DMS53 treated with DMSO at 0.1 percent for 48 hours (cell line): ENCODE data around the gene TM4SF20.
"Not testable (repeated sequence)": the region's sequence is repeated elsewhere in the genome, so short reads cannot be mapped to it uniquely, and the experiment has no call there.

ENCODE experiments used
- DNase-seq: peaks from one replicate; lab custom pipeline; 2025; ENCODE audit not compliant: unreplicated experiment; lab: John Stamatoyannopoulos, UW

Gene TM4SF20

DNA sequence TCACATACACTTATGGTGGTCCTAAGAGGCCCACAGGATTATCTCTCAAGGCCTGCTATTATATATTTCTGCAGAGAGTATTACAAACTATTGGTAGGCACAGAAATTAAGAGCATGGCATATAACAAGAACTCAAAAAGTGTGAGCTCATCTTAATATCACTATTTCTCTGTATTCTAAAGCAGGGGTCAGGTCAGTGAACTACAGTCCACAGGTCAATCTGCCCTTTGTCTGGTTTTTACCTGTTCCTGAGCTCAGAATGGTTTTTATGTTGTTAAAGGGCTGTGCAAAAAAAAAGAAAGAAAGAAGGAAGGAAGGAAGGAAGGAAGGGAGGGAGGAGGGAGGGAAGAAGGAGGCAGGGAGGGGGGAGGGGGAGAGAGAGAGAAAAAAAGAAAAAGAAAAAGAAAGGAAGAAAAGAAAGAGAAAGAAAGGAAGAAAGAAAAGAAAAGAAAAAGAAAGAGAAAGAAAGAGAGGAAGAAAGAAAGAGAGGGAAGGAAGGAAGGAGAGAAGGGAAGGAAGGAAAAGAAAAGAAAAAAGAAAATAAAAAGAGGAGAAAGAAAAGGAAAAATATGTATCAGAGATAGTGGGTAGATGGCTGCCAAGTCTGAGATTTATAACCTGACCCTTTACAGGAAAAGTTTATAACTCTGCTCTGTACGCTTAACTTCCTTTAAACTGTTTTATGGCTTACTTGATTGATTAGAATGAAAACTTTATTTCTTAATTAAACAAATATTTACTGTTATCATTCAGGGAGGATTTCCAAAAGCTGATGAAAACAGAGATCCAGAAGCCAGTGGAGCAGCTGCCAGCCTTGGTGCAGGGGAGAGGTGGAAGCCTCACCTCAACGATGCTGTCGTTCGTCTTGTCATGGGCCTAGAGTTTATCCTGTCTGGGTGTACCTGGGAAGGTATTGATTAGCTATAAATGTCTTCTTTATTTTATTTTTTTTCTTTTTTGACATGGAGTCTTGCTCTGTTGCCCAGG lies 19.9 kb upstream of the TM4SF20 start:
- no peak for DNase-seq

DNA sequence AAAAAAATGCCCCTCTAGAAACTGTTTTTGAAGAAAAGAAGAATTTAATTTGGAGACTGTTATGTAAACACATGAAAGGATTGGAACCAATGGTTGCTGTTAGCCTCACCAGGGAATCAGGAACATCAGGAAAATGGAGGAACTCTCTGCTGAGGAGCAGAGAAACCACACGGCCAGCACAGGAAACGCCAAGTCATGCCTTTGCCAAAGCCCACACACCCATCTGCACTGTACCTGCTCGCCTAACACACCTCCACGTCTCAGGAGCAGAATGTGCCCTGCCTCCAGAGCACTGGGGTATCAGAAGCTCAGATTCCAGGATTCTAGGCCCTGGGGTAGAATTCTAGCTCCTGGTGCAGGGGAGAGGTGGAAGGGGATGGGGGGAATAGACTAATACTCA lies 18.5 kb upstream of the TM4SF20 start:
- DNase-seq, result no peak

DNA sequence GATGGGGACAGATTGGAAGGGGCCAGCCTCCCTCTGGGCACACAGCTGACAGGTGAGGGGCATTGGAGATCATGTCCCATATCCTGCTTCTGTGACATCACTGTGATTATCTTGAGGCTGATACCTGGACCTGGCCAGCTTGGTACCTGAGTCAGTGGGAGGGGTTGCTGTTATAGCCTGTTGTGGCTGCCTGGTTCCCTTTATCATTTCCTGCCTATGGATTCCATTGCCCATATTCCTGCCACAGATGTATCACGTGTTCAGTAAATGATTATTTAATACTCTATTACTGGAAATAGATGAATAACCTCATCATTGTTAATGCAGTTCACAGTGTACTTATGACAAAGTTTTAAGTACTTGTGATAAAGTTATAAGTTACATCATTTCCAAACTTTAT lies 16.4 kb upstream of the TM4SF20 start:
- DNase-seq, result no peak

DNA sequence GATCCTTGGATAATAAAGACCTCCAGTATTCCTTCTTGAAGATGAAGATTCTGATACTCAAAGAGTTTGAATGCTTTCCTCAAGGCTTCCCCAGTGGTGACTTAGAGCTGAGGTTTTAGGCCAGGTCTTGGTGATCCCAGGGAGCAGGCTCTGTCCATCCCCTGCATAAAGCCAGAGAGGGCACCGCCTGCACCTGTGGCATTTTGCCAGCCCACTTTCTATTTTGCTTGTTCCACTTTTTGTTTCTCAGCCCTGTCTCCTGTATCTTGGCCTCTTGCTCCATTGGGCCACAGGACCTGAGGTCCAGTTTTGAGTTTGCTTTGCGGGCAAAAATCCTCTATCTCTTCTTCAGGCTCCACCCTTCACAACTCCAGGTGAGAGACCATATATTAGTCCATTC lies 15.3 kb upstream of the TM4SF20 start:
- no peak for DNase-seq

DNA sequence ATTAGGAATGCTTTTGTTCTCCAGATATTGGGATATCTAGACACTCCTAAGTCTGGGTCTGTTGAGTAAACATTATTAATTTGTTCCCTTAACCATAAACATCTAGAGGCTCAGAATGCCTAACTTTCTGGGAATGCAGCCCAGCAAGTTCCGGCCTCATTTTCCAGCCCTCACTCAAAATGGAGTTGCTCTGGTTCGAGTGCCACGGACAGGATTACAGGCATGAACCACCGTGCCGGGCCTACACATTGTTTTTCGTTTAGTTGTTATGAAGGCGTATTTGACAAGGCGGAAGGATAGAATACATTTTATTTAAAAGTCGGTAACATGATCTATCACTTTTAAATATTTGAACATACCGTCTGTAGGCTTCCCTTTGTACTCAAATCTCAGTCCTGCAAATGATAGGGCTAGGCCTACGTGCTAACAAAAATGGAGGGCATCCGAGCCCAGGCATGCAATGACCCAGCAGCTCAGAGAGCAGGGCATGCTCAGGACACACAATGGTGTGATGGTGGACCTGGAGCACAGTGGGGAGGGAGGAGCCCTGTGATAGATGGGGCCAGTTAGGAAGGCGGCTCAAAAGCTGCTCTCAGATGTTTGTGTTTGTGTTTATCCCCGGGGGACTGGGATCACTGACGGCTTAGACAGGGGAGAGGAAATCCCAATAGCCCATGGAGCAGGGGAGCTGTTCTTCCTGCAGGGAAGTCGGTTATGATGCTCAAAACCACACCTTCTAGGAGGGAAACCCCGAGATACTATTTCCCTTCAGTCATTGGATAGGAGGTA lies 11.6 kb upstream of the TM4SF20 start:
- DNase-seq, result no peak

DNA sequence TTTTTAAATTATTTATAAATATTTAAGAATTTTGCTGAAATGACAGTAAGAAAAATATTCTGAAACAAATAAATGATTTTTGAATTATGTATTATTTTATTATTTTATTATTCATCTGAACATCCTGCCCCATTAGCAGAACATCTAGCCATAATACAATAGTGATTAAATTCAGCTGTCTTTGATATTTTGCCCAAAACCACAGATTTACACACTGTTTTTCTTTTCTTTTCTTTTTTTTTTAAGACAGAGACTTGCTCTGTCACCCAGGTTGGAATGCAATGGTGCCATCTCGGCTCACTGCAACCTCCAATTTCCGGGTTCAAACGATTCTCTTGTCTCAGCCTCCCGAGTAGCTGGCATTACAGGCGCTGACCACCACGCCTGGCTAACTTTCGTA lies 10.6 kb upstream of the TM4SF20 start:
- DNase-seq, result no peak

DNA sequence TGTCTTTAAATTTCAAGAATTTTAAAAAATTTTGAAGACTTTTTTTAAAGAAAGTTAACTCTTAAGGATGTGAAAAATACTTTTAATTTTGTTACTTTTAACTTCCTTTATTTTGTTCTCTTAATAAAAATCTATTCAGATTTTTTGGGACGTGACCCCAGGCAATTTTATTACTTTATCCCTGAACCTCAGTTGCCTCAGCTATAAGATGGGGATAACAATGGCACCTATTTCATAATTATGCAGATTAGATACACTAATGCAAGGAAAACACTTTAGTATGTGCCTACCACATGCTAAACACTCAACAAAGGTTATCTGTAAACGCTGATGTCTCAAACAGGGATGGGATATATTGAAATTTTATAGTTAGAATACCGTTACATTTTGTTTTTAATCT lies 10.1 kb upstream of the TM4SF20 start:
- DNase-seq, result no peak

DNA sequence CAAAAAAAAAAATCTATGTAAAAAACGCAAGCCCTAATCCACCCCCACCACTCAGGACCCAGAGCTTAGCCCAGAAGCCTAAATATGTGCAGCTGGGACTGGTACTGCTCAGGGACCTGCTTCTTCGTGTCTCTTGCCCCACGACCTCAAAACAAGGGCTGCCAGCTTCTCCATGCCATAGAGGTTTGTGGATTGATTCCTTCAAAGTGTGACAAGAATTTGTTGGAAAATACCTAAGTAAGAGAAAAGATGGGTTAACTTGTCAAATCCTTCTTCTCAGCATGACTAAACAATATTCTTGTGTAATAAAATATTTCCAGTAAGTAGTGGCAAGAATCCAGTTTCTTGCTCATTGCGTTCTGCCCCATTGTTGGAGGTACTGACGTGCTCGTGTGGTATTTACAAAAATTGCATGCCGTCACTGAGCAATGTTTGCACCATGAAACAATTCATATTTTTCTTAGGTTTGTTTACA lies 9.5 kb upstream of the TM4SF20 start:
- no peak for DNase-seq

DNA sequence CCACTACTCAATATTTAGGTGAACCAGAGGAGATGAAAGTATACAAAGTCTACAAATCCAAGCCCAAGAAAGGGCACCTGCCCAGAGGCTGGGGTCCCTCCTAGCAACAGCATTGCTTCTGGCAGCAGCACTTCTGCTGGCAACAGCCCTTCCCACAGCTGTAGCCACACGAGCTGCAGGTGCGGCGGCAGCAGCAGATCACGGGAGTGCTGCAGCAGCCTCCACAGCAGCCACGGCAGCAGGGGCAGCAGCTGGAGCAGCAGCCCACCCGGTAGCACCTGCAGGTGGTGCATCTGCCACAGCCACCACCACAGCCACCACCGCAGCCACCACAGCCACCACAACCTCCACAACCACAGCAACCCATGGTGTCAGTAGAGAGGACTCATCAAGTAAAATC lies 8.5 kb upstream of the TM4SF20 start, which contains the start of gene SCYGR1:
TSS of gene SCYGR1 (minus strand) at position 367 of the 400 bp plus-strand sequence. CDS start at position 367, 0 bp downstream.
- DNase-seq, result not testable (repeated sequence)

DNA sequence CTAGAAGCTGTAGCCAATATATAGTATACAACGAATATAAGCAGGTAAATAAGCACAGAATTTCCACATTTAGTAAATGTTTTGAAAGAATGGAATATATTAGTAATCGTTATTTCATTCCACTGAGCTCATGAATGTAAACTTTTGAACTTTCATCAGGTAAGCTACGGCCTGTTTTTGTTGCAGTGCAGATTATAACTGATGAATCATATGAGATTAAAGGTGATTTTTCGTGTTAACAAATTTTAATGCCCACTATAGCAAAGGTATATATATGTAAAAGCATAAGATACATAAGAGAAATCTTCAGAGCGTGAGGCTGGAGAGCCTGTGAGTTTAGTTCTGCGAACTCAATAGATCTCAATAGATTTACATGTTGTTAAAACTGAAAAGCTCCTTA lies 7.5 kb upstream of the TM4SF20 start:
- DNase-seq, result no peak

DNA sequence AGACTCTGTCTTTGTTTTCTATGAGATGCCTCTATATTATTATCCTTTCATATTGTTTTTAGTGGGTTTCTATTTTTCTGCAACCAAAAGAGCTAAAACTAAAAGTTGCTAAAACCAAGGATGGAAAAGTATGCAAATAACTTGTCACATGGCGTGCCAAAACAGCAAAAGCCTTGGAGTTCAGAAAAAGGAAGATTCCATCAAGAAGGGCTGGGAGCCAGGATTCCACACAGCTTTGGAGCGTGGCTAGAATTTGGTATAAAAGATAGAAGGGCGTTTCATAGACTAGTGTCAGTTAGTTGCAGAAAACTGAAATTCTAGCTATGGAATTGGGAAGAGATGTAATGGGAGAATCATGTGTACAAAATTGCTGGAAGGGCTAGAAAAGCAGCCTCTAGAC lies 4.6 kb upstream of the TM4SF20 start:
- no peak for DNase-seq

DNA sequence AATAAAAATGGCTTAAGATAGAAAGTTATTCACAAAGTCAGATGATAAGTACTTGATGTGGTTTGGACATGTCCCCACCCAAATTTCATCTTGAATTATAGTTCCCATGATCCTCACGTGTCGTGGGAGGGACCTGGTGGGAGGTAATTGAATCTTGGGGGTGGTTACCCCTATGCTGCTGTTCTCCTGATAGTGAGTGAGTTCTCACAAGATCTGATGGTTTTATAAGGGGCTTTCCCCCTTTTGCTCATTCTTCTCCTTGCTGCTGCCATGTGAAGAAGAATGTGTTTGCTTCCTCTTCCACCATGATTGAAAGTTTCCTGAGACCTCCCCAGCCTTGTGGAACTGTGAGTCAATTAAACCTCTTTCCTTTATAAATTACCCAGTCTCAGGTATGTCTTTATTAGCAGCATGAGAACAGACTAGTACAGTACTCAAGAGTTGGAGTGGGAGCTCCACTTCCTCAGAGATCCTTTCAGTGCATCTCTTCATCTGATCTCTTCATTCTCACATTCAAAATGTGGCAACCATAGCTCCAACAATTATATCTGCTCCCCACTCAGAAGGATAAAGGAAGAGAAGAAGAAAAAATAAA lies 3.2 kb upstream of the TM4SF20 start:
- not testable (repeated sequence) for DNase-seq

DNA sequence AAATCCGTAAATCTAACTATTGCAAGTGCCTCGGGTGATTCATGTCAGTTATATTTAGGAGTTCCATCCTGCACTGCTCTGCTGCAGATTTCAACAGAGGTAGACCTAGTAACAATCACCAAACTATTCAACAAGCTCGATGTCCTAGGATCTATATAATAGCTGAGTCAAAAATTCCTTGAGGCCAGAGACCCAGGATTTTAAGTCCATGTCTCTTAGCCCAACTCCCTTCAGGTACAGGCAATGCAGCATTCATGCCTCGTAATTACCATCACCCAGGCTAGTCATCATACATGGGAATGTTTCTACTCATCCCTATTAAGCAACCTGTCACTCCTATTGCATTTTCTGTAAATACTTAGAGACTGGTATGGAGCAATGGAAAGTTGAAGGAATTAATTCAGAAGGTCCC lies 729 bp downstream of the TM4SF20 start:
- DNase-seq, result no peak

DNA sequence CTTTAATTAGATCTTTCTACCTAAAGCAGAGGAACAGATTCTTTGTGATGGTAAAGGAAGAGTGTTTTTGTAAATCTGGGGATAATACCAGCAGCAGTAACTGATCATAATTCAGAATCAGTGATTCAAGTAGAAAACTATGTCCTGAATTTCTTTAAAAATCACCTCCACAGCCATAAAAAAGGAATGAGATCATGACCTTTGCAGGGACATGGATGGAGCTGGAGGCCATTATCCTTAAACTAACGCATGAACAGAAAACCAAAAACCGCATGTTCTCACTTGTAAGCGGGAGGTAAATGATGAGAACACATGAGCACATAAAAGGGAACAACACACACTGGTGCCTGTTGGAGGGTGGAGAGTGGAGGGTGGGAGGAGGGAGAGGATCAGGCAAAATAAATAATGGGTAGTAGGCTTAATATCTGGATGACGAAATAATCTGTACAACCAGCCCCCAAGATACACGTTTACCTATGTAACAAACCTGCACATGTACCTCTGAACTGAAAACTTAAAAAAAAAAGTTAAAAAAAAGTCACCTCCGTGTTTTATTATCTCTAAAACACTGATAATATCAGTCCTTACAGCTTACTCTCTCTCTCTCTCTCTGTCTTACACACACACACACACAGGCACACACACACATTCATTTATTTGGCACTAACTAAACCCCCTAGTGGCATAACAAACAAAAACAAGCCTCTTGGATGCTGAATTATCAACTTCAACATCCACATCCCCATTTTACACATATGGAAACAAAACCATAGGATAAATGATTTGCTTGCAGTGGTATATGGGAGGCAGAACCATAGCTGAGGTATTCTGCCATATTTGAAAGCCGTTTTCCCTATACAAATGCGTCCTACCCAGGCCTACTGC lies 1.4 kb downstream of the TM4SF20 start:
- no peak for DNase-seq

DNA sequence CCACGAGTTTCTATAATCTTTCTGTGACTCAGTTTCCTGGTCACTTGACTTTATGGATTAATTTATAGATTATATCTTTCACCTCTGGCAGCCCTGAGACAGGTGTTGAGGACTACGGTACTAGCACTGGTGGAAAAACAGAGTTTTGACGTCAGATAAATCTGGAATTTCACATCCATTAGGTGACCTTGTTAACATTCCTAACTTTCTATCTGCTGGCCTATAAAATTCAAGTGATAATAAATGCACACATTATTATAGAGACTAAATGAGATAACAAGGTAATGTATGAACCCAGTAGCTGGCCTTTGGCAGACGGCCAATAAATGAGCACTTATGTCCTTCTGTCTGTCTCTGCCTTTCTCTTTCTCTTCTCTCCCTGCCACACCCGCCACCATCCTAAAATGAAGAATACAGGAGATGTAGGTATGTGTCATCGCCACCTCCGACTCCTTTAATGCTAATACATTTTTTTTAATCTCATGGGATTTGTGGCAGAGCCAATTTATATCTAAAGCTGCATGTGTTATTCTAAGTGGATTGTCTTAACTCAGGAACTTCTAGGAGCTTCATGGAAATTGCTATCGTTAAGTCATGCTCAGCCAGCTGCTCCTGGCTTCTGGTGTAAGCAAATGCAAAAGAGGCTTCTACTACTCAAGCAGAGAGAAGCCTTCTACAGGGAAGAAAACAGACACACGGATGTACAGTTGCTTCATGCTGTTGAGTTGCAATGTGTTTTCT lies 2.3 kb downstream of the TM4SF20 start:
- no peak for DNase-seq

DNA sequence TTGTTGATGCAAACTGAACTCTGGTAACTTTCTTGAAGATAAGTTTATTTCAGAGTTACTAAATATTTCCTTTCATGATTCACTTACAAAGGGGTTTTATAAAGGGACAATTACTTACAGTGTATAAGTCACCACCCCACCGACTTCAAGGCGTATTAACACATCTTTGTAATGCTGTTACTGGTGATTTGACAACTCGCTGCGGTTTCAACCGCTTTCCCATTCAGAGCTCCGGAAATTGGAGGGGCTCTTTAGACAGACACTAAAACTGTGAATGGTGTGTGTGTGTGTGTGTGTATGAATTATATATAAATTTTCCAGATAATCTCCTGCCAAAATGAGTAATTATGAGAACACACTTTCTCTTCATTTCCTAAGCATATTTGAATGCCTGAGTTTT lies 4.9 kb downstream of the TM4SF20 start:
- DNase-seq, result no peak

DNA sequence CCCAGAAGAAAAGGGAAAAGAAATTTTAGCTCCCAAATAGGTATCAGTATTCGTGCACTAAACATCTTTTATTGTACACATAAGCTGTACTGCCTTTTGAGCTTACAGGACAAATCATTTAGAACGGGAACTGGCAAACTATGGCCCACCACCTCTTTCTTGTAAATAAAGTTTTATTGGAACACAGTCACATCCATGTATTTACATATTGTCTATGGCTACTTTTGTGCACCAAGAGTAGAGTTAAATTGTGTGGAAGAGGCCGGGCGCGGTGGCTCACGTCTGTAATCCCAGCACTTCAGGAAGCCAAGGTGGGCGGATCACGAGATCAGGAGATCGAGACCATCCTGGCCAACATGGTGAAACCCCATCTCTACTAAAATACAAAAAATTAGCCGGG lies 5.7 kb downstream of the TM4SF20 start:
- DNase-seq, result no peak

DNA sequence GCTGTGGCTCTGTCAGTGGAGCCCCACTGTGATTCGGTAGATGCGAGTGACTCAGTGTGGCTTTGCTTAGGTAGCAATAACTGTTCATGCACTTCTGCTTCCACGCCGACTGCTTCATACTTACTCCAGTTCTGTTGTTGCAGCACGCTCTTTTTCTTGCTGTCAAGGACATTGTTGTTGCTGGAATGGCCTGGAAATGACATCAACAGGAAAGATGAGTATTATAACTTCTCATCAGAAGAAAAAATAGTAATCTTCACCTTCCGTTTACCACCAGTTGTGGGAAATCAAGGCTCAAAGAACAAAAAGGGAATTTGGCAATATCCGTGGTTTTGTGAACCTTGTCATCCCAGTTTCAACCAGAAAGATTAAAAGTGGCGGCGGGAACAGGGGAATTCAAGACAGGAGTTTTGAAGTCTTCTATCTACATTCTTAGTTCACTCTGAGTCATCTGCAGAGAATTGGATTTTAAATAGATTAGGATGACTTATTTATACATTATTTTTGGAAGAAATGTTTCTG lies 8.3 kb downstream of the TM4SF20 start:
- DNase-seq, result no peak

DNA sequence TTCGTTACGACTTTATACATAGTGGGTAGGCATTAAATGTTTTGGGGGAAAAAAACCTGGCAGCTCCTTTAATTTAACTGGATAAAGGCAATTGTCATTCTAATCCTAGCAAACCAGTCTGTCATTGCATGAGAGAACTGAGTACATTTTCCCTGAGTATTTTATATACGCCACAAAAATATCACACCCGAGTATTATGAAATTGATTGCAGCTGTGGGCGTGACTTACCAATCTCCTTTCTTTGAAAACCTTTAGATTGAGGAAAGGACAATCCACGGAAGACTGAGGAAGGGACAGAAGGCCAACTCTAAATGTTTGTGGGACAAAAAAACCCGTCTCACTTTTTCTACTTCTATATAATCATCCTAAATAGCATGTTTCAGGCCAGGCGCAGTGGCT lies 9.0 kb downstream of the TM4SF20 start:
- DNase-seq, result no peak

DNA sequence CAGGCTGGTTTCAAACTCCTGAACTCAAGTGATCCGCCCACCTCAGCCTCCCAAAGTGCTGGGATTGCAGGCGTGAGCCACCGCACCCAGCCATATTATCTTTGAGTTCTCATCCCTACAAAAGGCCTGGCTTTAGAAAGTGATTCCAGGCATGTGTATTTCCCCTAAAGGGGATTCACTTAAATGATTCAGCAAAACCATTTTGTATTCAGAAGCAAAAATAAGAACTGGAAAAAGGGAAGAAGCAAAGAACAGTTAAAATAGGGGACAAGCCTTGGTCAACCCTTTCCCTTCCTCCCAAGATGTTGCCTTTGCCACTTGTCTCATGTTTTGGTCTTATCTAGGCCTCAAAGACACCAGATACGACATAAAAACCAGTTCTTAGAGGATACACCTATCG lies 10.5 kb downstream of the TM4SF20 start:
- no peak for DNase-seq
